Measurements from ENCODE around the gene GLIS2. TPM values are rescaled to one million over a fixed set of nuclear protein-coding genes. Genes with fewer than 3 reads are reported as not detected.

GLIS2 gene
- total RNA-seq, 1 donor from 2014 or later, result 8.6 TPM

Other genes starting within 250 kb of the GLIS2 start
- gene ADCY9, start 199.6 kb upstream of the GLIS2 start, total RNA-seq, result 6.5 TPM
- under 0.01 TPM for gene SRL, start 74.0 kb upstream of the GLIS2 start, total RNA-seq
- gene TFAP4, start 43.0 kb upstream of the GLIS2 start, total RNA-seq, result 14.7 TPM
- gene PAM16, start 35.3 kb downstream of the GLIS2 start, total RNA-seq, result 28.5 TPM
- gene VASN, start 55.8 kb downstream of the GLIS2 start, total RNA-seq, result 1.6 TPM
- gene CORO7, start 100.5 kb downstream of the GLIS2 start, total RNA-seq, result 39.1 TPM
- gene DNAJA3, start 109.8 kb downstream of the GLIS2 start, total RNA-seq, result 42.8 TPM
- 62.0 TPM for gene NMRAL1, start 158.6 kb downstream of the GLIS2 start, total RNA-seq
- 39.5 TPM for gene HMOX2, start 160.3 kb downstream of the GLIS2 start, total RNA-seq
- gene CDIP1, start 222.7 kb downstream of the GLIS2 start, total RNA-seq, result 9.8 TPM
- 0.41 TPM for gene C16orf96, start 240.3 kb downstream of the GLIS2 start, total RNA-seq